ENCODE data around the gene ATXN1. TPM values are rescaled to one million over a fixed set of nuclear protein-coding genes. Genes with fewer than 3 reads are reported as not detected.
A peak's percentile ranks its signal among the peaks of the same experiment; 100 is the strongest.

ATXN1 gene
- polyA plus RNA-seq, 1 of the 3 experiments (the other 2 are of a cell fraction) = 7.9 TPM

DNA sequence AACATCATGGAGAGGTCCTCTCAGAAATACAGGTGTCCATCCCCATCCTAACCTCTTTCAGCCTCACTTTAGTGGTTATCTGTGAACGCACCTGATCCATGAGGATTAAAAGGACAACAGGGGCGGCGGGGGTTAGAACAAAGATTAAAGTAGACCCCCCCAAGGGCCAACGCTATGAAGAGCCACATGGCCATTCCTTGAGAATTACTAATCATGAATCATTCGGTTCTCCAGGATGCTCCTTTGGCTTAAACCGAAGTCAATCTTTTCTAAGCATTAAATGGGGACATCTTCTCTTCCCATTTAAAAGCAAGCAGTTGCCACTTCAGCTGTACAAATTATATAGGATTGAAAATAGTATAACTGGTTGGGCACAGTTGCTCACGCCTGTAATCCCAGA lies 310.4 kb downstream of the ATXN1 start (continued):
- TF ChIP-seq, protein P1, sequence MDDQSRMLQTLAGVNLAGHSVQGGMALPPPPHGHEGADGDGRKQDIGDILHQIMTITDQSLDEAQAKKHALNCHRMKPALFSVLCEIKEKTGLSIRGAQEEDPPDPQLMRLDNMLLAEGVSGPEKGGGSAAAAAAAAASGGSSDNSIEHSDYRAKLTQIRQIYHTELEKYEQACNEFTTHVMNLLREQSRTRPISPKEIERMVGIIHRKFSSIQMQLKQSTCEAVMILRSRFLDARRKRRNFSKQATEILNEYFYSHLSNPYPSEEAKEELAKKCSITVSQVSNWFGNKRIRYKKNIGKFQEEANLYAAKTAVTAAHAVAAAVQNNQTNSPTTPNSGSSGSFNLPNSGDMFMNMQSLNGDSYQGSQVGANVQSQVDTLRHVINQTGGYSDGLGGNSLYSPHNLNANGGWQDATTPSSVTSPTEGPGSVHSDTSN (IDR thresholded peaks at IDR 0.05) = no peak
- no peak for TF ChIP-seq TEAD4 (IDR thresholded peaks at IDR 0.05; ENCODE audit: borderline replicate concordance, insufficient read depth)
- no peak for TF ChIP-seq EZH2phosphoT487 (IDR thresholded peaks at IDR 0.05; ENCODE audit: borderline replicate concordance, low read depth)
- no peak for TF ChIP-seq TAF1 (IDR thresholded peaks at IDR 0.05; ENCODE audit: borderline replicate concordance, low read depth, low read length)
- peak; percentile 73 for TF ChIP-seq JUND (IDR thresholded peaks at IDR 0.05)
- TF ChIP-seq EP300 (IDR thresholded peaks at IDR 0.05; ENCODE audit: borderline replicate concordance in 1 of 2, low read depth in 1 of 2, low read length in 1 of 2) = peak in 1 of 2 experiments; percentile 46; a peak in 2 of 4 replicates
- TF ChIP-seq, protein P2, sequence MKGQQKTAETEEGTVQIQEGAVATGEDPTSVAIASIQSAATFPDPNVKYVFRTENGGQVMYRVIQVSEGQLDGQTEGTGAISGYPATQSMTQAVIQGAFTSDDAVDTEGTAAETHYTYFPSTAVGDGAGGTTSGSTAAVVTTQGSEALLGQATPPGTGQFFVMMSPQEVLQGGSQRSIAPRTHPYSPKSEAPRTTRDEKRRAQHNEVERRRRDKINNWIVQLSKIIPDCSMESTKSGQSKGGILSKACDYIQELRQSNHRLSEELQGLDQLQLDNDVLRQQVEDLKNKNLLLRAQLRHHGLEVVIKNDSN (IDR thresholded peaks at IDR 0.05; ENCODE audit: borderline replicate concordance, low read depth) = no peak
- TF ChIP-seq GATA2 (CRISPR knock-in tag; IDR thresholded peaks at IDR 0.05) = no peak
- TF ChIP-seq POLR2AphosphoS5 (IDR thresholded peaks at IDR 0.05; ENCODE audit: low read depth, low read length) = no peak
- TF ChIP-seq, protein P3, sequence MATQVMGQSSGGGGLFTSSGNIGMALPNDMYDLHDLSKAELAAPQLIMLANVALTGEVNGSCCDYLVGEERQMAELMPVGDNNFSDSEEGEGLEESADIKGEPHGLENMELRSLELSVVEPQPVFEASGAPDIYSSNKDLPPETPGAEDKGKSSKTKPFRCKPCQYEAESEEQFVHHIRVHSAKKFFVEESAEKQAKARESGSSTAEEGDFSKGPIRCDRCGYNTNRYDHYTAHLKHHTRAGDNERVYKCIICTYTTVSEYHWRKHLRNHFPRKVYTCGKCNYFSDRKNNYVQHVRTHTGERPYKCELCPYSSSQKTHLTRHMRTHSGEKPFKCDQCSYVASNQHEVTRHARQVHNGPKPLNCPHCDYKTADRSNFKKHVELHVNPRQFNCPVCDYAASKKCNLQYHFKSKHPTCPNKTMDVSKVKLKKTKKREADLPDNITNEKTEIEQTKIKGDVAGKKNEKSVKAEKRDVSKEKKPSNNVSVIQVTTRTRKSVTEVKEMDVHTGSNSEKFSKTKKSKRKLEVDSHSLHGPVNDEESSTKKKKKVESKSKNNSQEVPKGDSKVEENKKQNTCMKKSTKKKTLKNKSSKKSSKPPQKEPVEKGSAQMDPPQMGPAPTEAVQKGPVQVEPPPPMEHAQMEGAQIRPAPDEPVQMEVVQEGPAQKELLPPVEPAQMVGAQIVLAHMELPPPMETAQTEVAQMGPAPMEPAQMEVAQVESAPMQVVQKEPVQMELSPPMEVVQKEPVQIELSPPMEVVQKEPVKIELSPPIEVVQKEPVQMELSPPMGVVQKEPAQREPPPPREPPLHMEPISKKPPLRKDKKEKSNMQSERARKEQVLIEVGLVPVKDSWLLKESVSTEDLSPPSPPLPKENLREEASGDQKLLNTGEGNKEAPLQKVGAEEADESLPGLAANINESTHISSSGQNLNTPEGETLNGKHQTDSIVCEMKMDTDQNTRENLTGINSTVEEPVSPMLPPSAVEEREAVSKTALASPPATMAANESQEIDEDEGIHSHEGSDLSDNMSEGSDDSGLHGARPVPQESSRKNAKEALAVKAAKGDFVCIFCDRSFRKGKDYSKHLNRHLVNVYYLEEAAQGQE (IDR thresholded peaks at IDR 0.05; ENCODE audit: low read depth, low read length) = no peak
- no peak for TF ChIP-seq SMC3 (IDR thresholded peaks at IDR 0.05; ENCODE audit: low read depth, low read length)
- TF ChIP-seq SIN3A (IDR thresholded peaks at IDR 0.05; ENCODE audit: borderline replicate concordance, low read depth, low read length) = no peak
- TF ChIP-seq TCF12 (IDR thresholded peaks at IDR 0.05) = peak; percentile 57; the same call in 1 of the 2 replicates
- no peak for TF ChIP-seq MEF2A (IDR thresholded peaks at IDR 0.05; ENCODE audit: borderline replicate concordance, low read depth)
- TF ChIP-seq RAD21 (IDR thresholded peaks at IDR 0.05; ENCODE audit: low read length) = no peak
- TF ChIP-seq NRF1 (IDR thresholded peaks at IDR 0.05; ENCODE audit: low read depth, low read length) = no peak
- TF ChIP-seq, protein P4, sequence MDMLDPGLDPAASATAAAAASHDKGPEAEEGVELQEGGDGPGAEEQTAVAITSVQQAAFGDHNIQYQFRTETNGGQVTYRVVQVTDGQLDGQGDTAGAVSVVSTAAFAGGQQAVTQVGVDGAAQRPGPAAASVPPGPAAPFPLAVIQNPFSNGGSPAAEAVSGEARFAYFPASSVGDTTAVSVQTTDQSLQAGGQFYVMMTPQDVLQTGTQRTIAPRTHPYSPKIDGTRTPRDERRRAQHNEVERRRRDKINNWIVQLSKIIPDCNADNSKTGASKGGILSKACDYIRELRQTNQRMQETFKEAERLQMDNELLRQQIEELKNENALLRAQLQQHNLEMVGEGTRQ (IDR thresholded peaks at IDR 0.05; ENCODE audit: borderline replicate concordance, low read depth, low read length) = no peak
- no peak for TF ChIP-seq NFIC (IDR thresholded peaks at IDR 0.05; ENCODE audit: borderline replicate concordance)
- no peak for TF ChIP-seq RXRA (IDR thresholded peaks at IDR 0.05; ENCODE audit: borderline replicate concordance, low read depth)
- no peak for TF ChIP-seq YY1 (IDR thresholded peaks at IDR 0.05; ENCODE audit: low read depth)
- no peak for TF ChIP-seq RCOR1 (IDR thresholded peaks at IDR 0.05; ENCODE audit: low read length)

Measured in SK-N-SH (cell line).